Midbrain (tissue), 1 donor: ENCODE measurements around the gene MAST4.

Experiments
- DNase-seq: peaks from one replicate; lab custom pipeline; 2025; lab: John Stamatoyannopoulos, UW

MAST4 gene

DNA sequence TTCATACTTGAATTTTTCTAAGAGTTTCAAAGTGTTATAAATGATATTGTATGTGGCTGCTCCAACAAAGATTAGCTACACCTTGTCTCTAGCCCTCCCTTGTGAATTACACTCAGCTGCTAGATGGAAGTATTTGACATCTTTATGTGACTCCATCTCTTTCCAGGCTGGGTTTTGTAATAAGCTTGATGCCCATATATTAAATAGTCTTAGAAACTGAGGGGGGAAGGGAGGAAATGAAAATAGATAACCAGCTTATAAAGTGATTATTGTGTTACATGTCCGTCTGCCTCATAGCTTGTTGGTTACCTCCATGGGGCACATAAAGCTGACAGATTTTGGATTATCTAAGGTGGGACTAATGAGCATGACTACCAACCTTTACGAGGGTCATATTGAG is 537.0 kb downstream of the MAST4 start:
- no peak for DNase-seq

DNA sequence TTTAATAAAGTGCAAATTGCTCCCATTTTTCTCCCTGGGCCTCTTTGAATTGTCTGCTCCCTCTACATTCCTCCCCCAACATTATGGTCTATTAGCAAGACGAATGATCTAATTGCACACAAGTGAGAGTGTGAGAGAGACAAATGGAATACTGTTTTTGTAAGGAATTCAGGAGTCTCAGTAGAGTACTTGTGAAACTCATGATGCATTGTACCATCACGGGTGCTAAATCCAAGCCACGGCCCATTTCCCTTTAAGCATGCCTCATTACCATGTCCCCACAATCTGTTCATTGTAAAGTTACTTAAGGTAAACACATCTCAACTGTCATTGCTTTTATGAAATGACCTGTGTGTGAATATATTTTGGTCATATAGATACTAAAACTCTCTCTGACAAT is 537.6 kb downstream of the MAST4 start:
- no peak for DNase-seq

DNA sequence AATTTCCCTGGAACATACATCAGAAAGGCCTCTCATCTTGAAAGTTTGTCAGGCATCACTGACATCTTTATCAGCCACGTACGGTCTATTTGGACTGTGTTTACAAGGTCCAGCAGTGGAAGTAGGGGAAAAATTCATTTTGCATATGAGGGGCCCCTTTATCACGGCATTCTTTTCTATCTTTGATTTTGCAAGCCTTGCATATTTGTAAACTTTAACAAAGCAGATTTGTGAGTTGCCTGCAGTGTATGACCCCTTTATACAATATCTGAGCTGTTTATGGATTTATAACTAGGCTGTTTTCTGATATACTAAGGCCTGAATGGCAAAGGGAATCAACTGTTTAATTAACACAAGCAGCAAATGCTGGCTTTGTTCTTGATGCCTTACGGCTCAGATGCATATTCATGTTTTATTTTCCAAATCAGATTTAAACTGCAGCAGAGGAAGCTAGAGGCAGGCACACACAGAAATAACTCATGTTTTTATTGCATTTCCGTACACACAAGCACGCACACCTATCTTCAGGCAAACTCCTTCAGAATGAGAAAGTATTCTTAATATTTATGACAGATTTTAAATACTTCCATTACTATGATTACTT is 539.3 kb downstream of the MAST4 start:
- DNase-seq, result no peak

DNA sequence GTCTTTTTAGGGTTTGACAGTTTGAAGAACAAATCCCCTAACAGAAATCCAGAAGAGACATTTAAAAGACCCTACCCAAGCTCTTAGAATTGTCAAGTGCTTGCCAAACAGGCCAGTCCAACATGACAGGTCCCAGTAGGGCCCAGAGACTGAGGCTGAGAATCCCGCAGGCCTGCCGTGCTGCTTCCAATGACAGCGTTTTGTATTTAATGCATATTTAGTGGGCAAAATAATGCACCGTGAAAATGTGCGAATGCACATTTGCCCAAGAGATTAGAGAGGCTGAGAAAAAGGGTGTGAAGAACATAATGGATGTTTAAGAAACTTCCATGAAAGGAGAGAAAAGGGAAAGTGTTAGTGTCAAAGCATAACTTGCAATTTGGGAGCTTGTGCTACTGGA is 542.8 kb downstream of the MAST4 start:
- no peak for DNase-seq

DNA sequence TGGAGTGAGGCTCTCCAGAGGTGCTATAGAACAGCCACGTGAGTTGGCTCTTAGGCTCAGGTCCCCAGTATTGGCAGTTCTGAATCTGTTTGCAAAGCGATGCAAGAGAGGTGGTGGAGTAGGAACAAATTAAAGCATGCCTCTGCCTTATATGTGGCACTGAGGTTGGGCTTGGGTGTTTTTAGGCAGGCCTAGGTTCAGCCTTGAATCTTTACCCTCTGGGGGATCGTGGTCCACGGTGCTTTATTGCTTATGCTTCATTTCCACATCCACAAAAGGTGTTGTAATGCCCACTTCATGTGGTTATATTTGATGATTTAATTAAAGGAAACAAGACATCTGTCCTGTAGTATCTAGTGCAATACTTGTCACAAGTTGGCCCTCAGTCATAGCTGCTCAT is 544.2 kb downstream of the MAST4 start:
- DNase-seq, result no peak

DNA sequence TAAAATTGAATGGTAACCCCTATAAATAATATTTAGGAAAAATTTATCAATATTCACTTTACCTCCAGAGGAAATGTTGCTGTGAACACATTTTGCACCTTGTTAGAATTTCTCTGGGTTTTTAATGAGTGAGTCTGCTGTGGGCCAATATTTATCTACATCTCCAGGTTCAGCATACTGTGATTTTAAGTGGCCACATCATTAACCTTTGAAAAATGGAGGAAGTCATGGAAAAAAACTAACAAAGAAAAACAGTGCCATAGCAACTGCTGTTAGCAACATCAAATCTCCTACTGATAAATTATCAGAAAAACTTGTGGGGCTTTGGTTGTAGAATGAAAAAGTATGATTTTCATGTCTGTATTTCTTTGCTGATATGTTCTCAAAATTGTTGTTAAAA is 545.5 kb downstream of the MAST4 start:
- no peak for DNase-seq

DNA sequence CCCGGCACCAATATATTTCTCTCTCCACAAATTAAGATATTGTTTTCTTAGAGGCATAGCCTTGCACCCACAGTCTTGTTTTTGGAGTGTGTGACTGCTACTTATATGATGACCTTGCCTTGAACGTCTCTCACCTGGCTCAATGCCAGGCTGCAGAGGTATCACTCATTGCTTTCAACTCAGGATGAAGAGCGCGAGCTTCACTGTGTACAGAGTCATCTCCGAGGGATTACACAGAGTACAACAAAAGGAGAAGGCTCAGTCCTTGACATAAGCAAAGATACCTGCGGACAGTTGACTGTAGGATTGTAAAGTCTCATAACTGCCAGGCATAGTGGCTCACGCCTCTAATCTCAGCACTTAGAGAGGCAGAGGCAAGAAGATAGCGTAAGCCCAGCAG is 546.6 kb downstream of the MAST4 start:
- no peak for DNase-seq

DNA sequence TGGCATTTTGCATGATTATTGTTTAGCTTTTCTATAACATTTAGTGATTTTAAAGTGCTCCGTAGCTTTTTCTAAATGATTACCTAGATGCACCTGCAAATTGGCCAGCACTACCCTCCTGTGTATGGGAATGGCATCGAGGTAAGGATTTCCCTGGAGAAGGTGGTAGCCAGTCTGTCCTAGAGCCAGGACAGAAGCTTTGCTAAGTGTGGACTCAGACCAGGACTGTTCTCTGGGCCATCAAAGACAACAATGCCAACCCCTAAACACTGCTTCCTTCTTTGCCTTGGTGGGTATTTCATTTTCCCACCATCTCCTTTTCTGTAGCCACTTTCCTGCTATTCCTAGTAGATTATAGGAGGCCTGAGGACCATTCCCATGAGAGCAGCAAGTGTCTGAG is 547.4 kb downstream of the MAST4 start:
- no peak for DNase-seq

DNA sequence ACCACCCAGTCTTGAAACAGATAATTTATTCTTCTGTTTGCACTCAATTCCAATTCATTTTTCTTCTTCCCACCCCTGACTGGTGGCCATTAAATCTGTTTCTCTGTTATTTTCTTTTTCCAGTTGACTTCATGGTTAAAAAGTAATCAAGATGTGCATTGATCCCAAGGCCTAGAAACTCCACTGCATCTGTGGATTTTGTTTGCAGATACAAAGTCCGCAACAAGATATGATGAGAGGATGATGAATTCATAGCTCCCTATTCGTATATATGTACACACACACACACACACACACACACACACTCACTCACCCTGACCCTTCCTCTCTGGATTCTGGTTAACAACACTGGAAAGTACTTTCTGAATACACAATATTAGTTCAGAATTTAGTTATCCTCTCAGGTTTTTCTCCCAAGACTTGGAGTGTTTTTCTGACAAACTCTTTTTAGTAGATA is 548.0 kb downstream of the MAST4 start:
- DNase-seq, result no peak

DNA sequence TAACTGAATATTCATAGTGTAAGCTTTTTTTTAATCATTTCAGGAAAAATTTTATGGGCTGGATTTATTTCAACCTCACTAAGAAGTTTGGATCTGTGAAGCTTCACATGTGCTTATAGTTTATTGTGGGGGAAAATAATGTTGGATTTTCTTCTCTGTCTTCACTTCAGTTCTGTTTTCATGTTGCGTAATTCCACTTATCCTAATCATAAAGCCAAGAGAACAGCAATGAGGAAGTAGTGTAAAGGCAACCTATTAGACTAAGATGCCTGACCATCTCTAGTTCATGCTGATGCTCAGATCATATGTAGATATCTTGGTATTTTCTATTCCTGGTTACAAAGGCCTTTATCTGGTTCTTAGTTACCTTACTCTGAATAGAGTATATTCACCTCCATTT is 550.4 kb downstream of the MAST4 start:
- DNase-seq, result no peak

DNA sequence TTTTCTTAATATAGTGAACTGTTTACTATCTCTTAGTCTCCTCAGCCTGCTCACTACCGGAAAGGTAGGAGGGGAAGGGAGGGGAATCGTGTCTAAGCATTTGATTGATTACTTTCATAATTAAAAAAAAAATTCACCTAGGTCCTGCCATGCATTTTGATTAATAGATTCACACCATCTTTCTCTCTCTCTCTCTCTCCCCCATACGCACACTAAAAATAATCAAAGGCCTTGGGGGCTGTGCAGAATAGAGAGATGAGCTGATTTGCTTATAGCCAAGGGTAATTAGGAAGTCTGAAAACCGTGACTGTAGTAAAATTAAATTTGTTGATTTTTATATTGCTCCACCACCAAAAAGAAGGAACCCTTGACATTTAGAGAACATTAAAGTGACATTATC is 550.8 kb downstream of the MAST4 start:
- DNase-seq, result no peak

DNA sequence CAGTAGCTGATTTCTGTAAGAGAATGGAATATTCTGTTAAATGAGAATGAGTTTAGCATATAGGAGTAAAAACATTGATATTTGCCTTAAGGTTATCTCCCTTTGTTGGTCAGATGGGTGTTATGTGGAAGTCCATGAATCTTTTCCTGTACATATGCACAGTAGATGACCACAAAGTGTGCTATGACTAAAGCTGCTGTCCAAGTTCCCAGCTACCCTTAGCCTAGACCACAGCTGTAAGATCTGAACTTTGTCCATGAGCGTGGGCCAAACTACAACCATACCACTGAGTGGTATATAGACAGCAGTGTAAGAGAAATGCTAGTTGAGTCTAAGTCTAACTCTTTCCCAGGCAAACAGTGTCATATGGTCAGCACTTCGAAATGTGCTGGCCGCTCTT is 551.6 kb downstream of the MAST4 start:
- no peak for DNase-seq

DNA sequence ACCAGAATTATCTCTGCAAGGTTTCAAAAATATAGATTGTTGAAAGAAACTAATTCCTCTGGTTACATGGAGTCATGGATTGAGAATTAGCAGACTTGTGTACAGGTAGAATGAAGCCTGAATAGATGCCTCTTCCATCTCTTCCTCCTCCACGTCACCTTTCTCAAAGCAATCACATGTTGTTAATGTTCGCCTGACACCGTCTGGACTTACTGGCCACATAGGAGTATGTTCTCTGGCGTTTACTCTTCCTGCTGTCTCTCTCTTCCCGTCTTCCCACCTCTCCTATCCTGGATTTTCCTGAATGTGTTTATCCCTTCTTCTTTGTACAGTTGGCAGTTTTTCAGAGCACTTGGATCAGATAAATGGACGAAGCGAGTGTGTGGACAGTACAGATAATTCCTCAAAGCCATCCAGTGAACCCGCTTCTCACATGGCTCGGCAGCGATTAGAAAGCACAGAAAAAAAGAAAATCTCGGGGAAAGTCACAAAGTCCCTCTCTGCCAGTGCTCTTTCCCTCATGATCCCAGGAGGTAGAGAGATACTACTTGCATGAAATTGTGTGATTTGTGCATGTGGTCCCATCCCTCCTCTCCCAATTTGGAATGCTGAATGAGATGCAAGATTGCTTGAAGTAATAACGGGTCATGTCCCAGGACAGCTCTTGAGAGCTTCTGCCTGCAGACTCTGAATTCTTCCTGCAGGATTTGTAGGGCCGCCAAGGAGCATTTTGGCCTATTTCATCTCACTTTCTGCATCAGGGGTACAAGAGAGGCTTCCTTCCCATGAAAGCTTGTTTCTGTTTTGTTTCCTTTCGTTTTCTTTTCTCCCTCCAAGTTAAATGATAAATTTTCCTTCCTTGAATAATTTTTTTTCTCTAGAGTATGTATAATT is 553.1 kb downstream of the MAST4 start:
- DNase-seq, result no peak

DNA sequence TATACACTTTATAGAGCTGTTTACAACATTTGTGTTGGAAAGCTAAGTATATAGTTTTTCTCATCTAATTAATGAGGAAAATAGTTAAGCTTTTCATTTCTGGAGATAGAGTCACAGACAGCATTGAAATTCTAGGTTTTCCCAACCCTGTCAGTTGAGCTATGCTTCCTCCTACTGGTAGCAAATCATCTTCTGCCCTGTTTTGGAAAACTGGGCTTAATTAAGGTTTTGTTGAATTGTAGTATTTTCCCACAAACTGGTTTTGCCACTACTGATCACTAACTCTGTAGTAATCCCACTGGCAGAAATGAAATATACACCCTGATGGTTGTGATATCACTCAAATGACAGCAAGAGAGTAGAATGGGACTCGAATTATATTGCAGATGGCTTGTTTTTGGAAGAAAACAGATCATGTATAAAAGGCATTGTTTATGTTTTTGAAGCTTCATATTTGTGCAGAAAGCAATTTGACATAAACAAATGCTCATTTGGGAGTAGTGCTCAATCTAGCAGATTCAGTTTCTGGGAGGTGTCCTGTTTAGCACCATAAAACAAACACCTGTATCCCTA is 553.8 kb downstream of the MAST4 start:
- peak; percentile 57 for DNase-seq

DNA sequence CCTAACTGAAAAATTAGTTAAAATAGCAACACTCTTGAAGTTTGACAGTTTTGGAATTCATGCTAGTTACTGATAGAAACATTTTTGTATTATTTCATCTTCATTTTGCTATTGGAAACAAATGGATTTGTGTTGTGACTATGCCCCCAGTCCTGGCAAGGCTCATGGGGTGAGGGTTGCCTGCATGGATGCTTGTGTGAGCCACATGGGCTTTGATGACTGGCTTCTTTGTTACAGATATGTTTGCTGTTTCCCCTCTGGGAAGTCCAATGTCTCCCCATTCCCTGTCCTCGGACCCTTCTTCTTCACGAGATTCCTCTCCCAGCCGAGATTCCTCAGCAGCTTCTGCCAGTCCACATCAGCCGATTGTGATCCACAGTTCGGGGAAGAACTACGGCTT is 556.2 kb downstream of the MAST4 start:
- no peak for DNase-seq

DNA sequence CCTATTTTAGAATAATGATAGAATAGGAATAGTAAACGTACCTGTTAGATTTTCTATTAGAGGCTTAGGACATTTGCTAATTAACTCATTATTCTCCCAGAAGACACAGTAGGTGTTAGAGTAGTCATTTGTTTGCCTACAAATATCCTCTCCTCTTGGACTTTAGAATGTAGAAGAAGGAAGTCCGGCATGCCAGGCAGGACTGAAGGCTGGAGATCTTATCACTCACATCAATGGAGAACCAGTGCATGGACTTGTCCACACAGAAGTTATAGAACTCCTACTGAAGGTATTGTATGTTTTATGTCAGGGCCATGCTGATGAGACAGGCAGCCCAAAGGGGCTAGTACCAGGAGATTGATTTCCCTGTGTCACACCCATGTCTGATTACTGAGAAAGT is 557.1 kb downstream of the MAST4 start:
- DNase-seq, result no peak

DNA sequence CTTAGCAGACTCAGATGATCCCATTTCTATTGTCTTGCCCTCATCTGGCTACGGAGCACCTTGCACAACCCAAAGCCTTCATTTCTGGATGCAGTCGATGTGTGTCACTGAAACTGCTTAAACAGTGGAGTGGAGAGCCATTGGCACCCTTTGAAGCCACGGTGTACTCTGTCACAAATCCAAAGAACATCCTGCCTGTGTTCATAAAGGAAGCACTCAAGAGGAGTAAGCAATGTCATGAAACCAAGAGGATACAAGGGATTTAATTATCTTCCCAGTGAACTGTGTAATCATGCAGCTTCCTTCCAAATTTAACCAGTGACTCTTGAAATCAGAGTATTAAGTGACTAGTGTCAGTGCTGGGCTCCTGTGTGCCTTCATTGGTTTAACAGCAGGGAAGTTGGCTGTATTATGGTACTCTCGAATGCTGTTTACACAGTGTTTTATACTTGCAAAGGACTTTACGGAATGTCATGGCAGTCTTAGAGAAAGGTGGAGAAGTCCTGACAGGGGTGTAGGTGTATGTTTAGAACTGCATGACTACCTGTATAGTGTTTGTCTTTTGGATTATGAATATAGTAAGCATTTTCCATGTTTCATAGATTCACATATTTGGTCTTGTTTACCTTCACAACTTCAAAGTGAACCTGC is 558.5 kb downstream of the MAST4 start:
- DNase-seq, result peak; percentile 14

DNA sequence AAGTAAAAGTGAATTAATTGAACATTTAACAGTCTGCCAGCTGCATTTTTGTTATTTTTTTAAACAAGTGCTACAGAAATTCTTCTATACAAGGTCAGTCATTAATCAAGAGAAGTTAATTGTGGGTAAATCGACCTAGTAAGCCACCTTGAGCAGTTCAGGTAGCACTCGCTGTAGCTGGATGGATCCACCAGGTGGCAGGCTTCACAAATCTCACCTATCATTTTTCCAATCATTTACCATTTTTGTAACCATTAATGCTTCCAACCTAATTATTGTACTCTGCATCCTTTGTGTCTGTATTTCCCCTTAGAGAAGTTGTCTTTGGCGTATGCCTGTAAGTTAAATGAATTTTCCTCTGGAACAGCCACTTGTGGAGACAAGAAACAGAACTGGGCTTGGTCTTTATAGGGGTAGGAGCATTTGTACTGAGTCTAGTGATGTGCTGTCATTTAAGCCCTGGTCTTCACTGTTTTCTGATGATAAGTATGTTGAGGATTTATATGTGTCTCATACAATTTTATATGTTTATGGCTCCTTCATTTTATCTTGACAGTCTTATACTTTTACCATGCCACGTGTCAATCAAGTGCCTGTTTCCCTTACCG is 560.9 kb downstream of the MAST4 start:
- no peak for DNase-seq

DNA sequence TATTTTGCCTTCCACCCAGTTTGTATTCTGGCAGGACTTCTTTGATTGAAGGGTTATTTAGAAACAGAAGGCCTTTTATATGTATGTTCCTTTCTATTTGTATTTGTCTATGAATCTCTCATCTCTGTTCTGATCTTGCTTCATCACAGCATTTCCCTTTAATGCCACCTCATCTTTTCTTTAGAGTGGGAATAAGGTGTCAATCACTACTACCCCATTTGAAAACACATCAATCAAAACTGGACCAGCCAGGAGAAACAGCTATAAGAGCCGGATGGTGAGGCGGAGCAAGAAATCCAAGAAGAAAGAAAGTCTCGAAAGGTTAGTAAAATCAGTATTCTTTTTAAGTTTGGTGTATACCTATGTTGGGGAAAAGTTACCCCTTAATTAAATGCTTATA is 564.1 kb downstream of the MAST4 start:
- no peak for DNase-seq

DNA sequence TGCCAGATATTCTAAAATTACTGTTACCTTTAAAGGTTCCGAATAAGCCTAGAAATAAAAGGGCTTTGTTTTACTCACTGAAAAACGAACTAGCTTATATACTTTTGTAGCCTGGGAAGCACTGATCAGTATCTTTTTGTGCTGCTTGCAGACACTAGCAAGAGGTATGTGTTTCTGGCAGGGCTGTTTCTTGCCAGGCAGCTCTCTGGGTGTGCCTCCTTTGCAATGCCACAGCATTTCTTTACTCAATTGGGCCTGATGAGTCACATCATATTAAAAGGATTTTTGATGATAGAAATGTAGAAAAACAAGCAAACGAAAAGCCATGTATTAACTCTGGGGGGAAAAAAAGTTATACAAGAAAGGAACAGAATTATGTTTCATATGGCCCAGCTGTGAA is 564.8 kb downstream of the MAST4 start:
- DNase-seq, result no peak

DNA sequence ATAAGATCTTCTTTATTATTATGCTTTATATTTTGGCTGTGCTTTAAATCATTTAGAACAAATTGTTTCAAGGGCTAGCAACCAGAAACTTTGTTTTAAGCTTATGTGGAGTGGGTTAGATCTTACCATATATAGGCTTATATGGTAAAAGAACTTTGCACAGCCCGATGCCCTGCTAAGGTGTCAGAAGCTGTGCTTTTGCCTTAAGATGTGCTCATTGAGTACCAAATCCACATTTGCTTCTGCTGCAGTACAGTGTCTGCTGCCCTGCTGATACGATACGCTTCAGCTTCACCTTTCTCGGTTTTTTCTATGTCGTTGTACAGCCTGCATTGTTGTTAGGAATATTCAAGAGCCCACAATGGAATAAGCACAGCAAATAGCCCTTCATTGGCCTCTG is 565.6 kb downstream of the MAST4 start:
- DNase-seq, result no peak

DNA sequence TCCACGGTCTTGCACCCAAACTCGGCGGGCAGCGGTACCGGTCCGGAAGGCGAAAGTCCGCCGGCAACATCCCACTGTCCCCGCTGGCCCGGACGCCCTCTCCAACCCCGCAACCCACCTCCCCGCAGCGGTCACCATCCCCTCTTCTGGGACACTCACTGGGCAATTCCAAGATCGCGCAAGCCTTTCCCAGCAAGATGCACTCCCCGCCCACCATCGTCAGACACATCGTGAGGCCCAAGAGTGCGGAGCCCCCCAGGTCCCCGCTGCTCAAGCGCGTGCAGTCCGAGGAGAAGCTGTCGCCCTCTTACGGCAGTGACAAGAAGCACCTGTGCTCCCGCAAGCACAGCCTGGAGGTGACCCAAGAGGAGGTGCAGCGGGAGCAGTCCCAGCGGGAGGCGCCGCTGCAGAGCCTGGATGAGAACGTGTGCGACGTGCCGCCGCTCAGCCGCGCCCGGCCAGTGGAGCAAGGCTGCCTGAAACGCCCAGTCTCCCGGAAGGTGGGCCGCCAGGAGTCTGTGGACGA is 567.1 kb downstream of the MAST4 start:
- no peak for DNase-seq
